Measurements from ENCODE around the gene RAB36.

DNA sequence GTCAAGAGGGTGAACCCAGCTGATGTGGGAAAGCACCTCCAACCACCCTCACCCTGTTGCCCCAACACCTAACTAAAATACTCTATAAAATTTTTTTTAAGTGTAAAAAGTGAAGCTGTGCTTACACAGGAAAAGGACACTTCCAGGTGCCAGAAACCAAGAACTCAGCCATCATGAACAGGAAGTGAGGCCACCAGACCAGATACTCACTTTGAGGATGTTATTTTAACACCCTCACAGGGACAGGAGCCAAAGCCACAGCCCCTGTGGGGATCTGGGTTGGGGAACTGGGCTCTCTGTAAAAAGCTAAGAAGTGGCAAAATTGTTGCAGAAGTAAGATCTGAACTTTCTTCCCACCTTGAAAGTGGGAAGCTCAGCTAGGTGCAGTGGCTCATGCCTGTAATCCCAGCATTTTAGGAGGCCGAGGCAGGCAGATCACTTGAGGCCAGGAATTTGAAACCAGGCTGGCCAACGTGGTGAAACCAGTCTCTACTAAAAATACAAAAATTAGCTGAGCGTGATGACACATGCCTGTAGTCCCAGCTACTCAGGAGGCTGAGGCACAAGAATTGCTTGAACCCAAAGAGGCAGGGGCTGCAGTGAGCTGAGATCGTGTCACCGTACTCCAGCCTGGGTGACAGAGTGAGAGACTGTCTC, 7.2 kb upstream of the RAB36 start:
- TF ChIP-seq, protein P1, sequence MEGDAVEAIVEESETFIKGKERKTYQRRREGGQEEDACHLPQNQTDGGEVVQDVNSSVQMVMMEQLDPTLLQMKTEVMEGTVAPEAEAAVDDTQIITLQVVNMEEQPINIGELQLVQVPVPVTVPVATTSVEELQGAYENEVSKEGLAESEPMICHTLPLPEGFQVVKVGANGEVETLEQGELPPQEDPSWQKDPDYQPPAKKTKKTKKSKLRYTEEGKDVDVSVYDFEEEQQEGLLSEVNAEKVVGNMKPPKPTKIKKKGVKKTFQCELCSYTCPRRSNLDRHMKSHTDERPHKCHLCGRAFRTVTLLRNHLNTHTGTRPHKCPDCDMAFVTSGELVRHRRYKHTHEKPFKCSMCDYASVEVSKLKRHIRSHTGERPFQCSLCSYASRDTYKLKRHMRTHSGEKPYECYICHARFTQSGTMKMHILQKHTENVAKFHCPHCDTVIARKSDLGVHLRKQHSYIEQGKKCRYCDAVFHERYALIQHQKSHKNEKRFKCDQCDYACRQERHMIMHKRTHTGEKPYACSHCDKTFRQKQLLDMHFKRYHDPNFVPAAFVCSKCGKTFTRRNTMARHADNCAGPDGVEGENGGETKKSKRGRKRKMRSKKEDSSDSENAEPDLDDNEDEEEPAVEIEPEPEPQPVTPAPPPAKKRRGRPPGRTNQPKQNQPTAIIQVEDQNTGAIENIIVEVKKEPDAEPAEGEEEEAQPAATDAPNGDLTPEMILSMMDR (IDR thresholded peaks at IDR 0.05 in 8 of 11, conservative IDR thresholded peaks at IDR 0.05 in 3 of 11), result no peak
- TF ChIP-seq POLR2A (IDR thresholded peaks at IDR 0.05), result no peak

Measured in spleen (tissue), 7 donors.